ENCODE measurements around the gene EDEM1.

DNA sequence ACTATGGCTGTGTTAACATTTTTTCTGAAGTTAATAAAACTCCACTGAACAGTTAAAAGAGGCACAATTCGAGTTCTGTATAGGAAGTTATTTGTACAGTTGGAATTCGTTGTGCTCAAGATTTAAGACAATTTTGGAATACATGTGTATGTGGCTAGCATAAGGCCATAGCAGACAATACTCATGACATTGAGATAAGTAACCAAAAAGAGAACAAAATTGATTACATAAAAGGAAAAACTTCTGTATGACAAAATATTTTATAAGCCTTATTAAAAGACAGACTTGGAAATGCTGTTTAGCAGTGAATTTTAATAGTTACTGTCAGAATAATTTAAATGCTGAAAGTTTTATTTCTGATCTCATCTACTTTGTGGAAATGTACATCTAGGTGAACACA lies 17.7 kb upstream of the EDEM1 start:
- TF ChIP-seq, protein P1, sequence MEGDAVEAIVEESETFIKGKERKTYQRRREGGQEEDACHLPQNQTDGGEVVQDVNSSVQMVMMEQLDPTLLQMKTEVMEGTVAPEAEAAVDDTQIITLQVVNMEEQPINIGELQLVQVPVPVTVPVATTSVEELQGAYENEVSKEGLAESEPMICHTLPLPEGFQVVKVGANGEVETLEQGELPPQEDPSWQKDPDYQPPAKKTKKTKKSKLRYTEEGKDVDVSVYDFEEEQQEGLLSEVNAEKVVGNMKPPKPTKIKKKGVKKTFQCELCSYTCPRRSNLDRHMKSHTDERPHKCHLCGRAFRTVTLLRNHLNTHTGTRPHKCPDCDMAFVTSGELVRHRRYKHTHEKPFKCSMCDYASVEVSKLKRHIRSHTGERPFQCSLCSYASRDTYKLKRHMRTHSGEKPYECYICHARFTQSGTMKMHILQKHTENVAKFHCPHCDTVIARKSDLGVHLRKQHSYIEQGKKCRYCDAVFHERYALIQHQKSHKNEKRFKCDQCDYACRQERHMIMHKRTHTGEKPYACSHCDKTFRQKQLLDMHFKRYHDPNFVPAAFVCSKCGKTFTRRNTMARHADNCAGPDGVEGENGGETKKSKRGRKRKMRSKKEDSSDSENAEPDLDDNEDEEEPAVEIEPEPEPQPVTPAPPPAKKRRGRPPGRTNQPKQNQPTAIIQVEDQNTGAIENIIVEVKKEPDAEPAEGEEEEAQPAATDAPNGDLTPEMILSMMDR (IDR thresholded peaks at IDR 0.05): no peak
- no peak for TF ChIP-seq EZH2 (IDR thresholded peaks at IDR 0.05; ENCODE audit: borderline replicate concordance, insufficient read depth, low read depth, low read length, poor library complexity, severe bottlenecking)

All from B cell (primary cell).